Neural cell (in vitro differentiated cells): ENCODE results near the gene SAC3D1. TPM values are rescaled to one million over a fixed set of nuclear protein-coding genes. Genes with fewer than 3 reads are reported as not detected.

Source experiments
- H2AFZ ChIP-seq: fragments of 200-600, 300-800 bp; sonication (generic), shearing (Covaris generic); 2 replicates; pipeline ENCODE4 v1.6.0; 2014; ENCODE audit warnings: low read depth, mild to moderate bottlenecking, antibody characterized with exemption, low read length, moderate library complexity
- H3F3A ChIP-seq: fragments of 200-600 bp; shearing (Covaris generic); 2 replicates; pipeline ENCODE4 v1.6.1; 2016; ENCODE audit warnings: mild to moderate bottlenecking, moderate library complexity, mixed read lengths, antibody characterized with exemption, low read length; ENCODE audit not compliant: insufficient read depth, poor library complexity, severe bottlenecking
- H3K27ac ChIP-seq: fragments of 200-600, 300-800 bp; sonication (generic), shearing (Covaris generic); 2 replicates; pipeline ENCODE4 v1.5.1; 2014; ENCODE audit warnings: mild to moderate bottlenecking, low read length, moderate library complexity
- H3K27me3 ChIP-seq: fragments of 300-800, 200-600 bp; sonication (generic), shearing (Covaris generic); 2 replicates; pipeline ENCODE4 v1.6.0; 2014; ENCODE audit warnings: mild to moderate bottlenecking, low read depth, low read length, moderate library complexity; ENCODE audit not compliant: insufficient read depth
- H3K36me3 ChIP-seq: fragments of 300-800, 200-600 bp; sonication (generic), shearing (Covaris generic); 2 replicates; pipeline ENCODE4 v1.5.1; 2014; ENCODE audit warnings: mild to moderate bottlenecking, antibody characterized with exemption, low read length, moderate library complexity; ENCODE audit not compliant: insufficient read depth
- H3K4me2 ChIP-seq: fragments of 300-800, 200-600 bp; sonication (generic), shearing (Covaris generic); 2 replicates; pipeline ENCODE4 v1.6.0; 2014; ENCODE audit warnings: mild to moderate bottlenecking, low read length
- H3K4me3 ChIP-seq: fragments of 300-800, 200-600 bp; sonication (generic), shearing (Covaris generic); 2 replicates; pipeline ENCODE4 v1.5.1; 2014; ENCODE audit warnings: mild to moderate bottlenecking, low read length, moderate library complexity
- H3K79me2 ChIP-seq: fragments of 200-600 bp; shearing (Covaris generic); replicated peaks from 2 replicates; pipeline ENCODE4 v1.6.0; 2014; ENCODE audit warnings: mild to moderate bottlenecking, low read length, moderate library complexity; ENCODE audit not compliant: insufficient read depth
- H3K9ac ChIP-seq: fragments of 300-800, 200-600 bp; sonication (generic), shearing (Covaris generic); 2 replicates; pipeline ENCODE4 v1.6.1; 2016; ENCODE audit warnings: mild to moderate bottlenecking, low read length, mixed read lengths
- H3K9me2 ChIP-seq: fragments of 200-600 bp; shearing (Covaris generic); 2 replicates; pipeline ENCODE4 v1.6.1; 2016; ENCODE audit warnings: mild to moderate bottlenecking, low read length, mixed read lengths; ENCODE audit not compliant: insufficient read depth
- H3K9me3 ChIP-seq: fragments of 200-600, 300-800 bp; sonication (generic), shearing (Covaris generic); 2 replicates; pipeline ENCODE4 v1.6.1; 2016; ENCODE audit warnings: mild to moderate bottlenecking, mixed run types, low read length, moderate library complexity, mixed read lengths
- H4K20me1 ChIP-seq: fragments of 200-600 bp; shearing (Covaris generic); 2 replicates; pipeline ENCODE4 v1.6.1; 2016; ENCODE audit warnings: mild to moderate bottlenecking, mixed run types; ENCODE audit not compliant: insufficient read depth
- CTCF ChIP-seq: fragments of 450-650 bp; IDR thresholded peaks from 2 replicates; pipeline ENCODE4 v1.5.1; 2014; ENCODE audit warnings: antibody characterized with exemption, mild to moderate bottlenecking, moderate library complexity; ENCODE audit not compliant: poor library complexity, severe bottlenecking
- EP300 ChIP-seq: fragments of 450-650 bp; conservative IDR thresholded peaks from 2 replicates; pipeline ENCODE4 v1.6.1; 2014; ENCODE audit warnings: antibody characterized with exemption, mild to moderate bottlenecking, moderate library complexity; ENCODE audit not compliant: poor library complexity, severe bottlenecking
- EZH2 ChIP-seq: fragments of 200-600, 300-800 bp; shearing (Covaris generic), sonication (generic); IDR thresholded peaks from 2 replicates; pipeline ENCODE4 v1.6.1; 2014; ENCODE audit warnings: antibody characterized with exemption, low read length, borderline replicate concordance, mild to moderate bottlenecking; ENCODE audit not compliant: insufficient read depth, poor library complexity, severe bottlenecking
- MXI1 ChIP-seq: fragments of 450-650 bp; conservative IDR thresholded peaks from 2 replicates; pipeline ENCODE4 v1.6.1; 2014; ENCODE audit warnings: antibody characterized with exemption, mild to moderate bottlenecking; ENCODE audit not compliant: poor library complexity, severe bottlenecking
- POLR2AphosphoS5 ChIP-seq: IDR thresholded peaks from 2 replicates; pipeline ENCODE4 v1.6.1; 2012
- RAD21 ChIP-seq: fragments of 450-650 bp; conservative IDR thresholded peaks from 2 replicates; pipeline ENCODE4 v1.6.1; 2014; ENCODE audit warnings: antibody characterized with exemption, mild to moderate bottlenecking, moderate library complexity
- SMC3 ChIP-seq: fragments of 450-650 bp; conservative IDR thresholded peaks from 2 replicates; pipeline ENCODE4 v1.6.1; 2014; ENCODE audit warnings: antibody characterized with exemption, mild to moderate bottlenecking, moderate library complexity; ENCODE audit not compliant: poor library complexity
- TAF1 ChIP-seq: IDR thresholded peaks from 2 replicates; pipeline ENCODE4 v1.6.1; 2012; ENCODE audit warnings: low read depth
- polyA plus RNA-seq: library from polyadenylated mRNA; depleted of rRNA; stranded (reverse); fragments of >200 nt; gene quantifications from 2 replicates; pipeline ENCODE4 v1.2.3, GENCODE V29; 2014
- TF ChIP-seq, protein P1 (sequence below): IDR thresholded peaks from 2 replicates; pipeline ENCODE4 v1.6.1; 2012; ENCODE audit warnings: borderline replicate concordance

SAC3D1 gene
- polyA plus RNA-seq, 1 donor from 2014 or later, result 23.5 TPM

DNA sequence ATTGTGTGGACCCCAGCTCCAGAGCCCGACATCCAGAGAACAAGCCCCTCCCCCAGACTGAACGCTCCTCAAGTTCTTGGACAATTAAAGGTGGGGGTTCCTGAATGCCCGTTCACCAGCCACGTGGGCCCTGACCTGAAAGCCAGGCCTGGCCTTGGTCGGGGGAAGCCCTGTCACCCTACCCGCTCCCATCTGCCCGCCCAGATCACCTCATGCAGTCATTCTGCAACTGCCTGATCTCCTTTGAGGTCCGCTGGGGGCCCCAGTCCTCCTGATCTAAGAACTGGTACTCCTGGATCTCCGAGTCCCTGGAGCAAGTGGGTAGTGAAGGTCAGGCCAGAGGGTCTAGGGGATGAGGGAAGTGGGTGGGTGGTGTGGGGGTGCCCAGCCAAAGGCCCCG lies 26.4 kb downstream of the SAC3D1 start:
- Histone ChIP-seq H3K4me3 (no peak overlapping the region), H4K20me1 (no peaks in the 10 kb centered on the region), H3K9me3 (no peaks in the 10 kb centered on the region), H3K9ac (no peak overlapping the region), H3K4me2 (no peak overlapping the region), H3K9me2 (no peaks in the 10 kb centered on the region), H3K27me3 (no peaks in the 10 kb centered on the region), H3K27ac (no peak overlapping the region), H3K79me2 (no peaks in the 10 kb centered on the region), H3F3A (no peaks in the 10 kb centered on the region), H2AFZ (no peak overlapping the region), H3K36me3 (no peaks in the 10 kb centered on the region)
- TF ChIP-seq POLR2AphosphoS5 (no peak), CTCF (no peak), RAD21 (no peak), EP300 (no peak)
- TF ChIP-seq, protein P1, sequence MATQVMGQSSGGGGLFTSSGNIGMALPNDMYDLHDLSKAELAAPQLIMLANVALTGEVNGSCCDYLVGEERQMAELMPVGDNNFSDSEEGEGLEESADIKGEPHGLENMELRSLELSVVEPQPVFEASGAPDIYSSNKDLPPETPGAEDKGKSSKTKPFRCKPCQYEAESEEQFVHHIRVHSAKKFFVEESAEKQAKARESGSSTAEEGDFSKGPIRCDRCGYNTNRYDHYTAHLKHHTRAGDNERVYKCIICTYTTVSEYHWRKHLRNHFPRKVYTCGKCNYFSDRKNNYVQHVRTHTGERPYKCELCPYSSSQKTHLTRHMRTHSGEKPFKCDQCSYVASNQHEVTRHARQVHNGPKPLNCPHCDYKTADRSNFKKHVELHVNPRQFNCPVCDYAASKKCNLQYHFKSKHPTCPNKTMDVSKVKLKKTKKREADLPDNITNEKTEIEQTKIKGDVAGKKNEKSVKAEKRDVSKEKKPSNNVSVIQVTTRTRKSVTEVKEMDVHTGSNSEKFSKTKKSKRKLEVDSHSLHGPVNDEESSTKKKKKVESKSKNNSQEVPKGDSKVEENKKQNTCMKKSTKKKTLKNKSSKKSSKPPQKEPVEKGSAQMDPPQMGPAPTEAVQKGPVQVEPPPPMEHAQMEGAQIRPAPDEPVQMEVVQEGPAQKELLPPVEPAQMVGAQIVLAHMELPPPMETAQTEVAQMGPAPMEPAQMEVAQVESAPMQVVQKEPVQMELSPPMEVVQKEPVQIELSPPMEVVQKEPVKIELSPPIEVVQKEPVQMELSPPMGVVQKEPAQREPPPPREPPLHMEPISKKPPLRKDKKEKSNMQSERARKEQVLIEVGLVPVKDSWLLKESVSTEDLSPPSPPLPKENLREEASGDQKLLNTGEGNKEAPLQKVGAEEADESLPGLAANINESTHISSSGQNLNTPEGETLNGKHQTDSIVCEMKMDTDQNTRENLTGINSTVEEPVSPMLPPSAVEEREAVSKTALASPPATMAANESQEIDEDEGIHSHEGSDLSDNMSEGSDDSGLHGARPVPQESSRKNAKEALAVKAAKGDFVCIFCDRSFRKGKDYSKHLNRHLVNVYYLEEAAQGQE, result no peak

DNA sequence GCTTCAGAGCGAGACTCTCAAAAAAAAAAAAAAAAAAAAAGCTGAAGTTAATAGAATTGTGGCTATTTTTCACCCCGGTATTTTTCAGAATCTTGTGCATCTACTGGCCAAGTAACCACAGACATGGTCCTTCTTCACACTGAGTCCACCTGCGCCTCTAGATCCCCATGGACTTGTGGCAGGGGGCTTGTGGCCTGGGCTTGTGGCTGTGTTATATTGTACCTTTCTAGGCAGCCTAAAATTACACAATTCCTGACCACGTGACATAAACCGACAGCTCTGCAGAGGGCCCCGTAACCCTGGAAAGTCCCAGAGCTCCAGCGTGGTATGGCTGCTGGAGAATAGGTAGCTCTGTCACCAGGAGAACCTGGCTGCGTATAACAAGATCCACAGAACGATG lies 28.2 kb downstream of the SAC3D1 start:
- no peak overlapping the region for H3K4me2 ChIP-seq
- H3K79me2 ChIP-seq, result no peaks in the 10 kb centered on the region
- no peaks in the 10 kb centered on the region for H3F3A ChIP-seq
- no peaks in the 10 kb centered on the region for H3K9me2 ChIP-seq
- no peak overlapping the region for H2AFZ ChIP-seq
- no peaks in the 10 kb centered on the region for H3K27me3 ChIP-seq
- no peak overlapping the region for H3K9ac ChIP-seq
- TF ChIP-seq EZH2 (no peak), EP300 (no peak), POLR2AphosphoS5 (no peak), RAD21 (no peak), TAF1 (no peak), SMC3 (no peak), MXI1 (no peak), CTCF (no peak)
- TF ChIP-seq, protein P1, result no peak
- H4K20me1 ChIP-seq, result no peaks in the 10 kb centered on the region
- H3K9me3 ChIP-seq, result no peaks in the 10 kb centered on the region
- no peak overlapping the region for H3K4me3 ChIP-seq
- no peak overlapping the region for H3K27ac ChIP-seq
- H3K36me3 ChIP-seq, result no peaks in the 10 kb centered on the region
